ENCODE data around the gene NAPA. TPM values are rescaled to one million over a fixed set of nuclear protein-coding genes. Genes with fewer than 3 reads are reported as not detected.
"Not testable (repeated sequence)": the region's sequence is repeated elsewhere in the genome, so short reads cannot be mapped to it uniquely, and the experiment has no call there.

The NAPA gene
- polyA plus RNA-seq, 3 donors = 57.1 to 99.0 (median 78.1) TPM

DNA sequence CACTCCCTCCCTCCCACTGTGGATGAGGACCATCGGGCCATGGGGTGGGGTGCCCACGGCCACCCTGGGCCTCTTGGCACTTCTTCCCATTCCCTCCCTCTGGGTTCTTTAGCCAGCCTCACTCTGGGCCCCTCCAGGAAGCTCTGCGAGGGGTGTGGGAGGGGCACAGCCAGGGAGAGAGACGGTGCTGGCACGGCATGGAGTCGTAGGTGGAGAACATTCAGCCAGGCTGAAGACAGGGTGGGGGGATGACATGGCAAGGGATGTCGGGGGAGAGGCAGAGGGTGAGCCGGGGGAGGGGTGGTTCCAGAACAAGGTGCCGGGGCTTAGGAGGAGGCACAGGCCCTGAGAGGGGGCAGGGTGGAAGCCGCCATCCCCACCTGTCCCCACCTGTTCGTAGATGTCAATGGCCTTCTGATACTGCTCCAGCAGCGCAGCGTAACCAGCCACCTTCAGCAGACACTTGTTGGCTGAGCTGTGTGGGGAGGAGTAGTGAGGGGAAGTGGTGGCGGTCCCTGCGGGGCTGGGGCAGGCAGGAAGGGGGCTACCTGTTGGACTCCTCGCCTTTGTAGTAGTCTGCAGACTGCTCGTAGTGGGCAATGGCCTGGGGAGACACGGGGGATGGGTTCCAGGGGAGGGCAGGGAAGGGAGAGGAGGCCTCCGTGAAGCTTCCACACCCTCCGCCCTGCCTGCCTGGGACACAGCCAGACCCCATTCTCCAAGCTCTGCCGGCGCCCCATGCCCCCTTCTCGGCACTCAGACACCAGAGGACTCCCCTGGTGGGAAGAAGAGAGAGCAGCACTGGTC lies 22.1 kb downstream of the NAPA start:
- 64 to 78% (median 67%) methylated on average over 15 to 23 of the region's 23 CpGs for WGBS, 3 donors
- H3K27ac ChIP-seq (ENCODE audit: low read depth, low read length) = no peak overlapping the region

DNA sequence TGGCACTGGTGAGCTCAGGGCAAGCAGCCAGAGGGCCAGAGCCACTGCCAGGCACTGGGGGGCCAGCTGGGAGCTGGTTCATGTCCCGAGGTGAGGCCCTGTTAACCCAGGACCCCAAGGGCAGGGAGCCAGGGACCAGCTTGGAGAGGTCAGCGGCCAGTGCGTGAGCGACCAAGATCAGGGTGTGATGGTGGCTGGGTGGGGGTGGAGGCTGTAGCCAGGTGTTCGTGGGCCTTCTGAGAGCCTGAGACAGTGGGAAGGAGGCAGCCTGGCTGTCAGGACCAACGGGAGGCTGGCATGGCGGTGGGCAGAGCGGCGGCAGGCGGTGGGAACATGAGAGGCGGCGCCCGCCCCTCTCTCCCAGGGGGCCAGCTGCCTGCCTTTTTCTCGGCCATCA lies 22.7 kb downstream of the NAPA start:
- no peak overlapping the region for H3K27ac ChIP-seq (ENCODE audit: low read depth, low read length)
- 80 to 90% (median 88%) methylated on average over 6 to 14 of the region's 14 CpGs for WGBS, 3 donors

DNA sequence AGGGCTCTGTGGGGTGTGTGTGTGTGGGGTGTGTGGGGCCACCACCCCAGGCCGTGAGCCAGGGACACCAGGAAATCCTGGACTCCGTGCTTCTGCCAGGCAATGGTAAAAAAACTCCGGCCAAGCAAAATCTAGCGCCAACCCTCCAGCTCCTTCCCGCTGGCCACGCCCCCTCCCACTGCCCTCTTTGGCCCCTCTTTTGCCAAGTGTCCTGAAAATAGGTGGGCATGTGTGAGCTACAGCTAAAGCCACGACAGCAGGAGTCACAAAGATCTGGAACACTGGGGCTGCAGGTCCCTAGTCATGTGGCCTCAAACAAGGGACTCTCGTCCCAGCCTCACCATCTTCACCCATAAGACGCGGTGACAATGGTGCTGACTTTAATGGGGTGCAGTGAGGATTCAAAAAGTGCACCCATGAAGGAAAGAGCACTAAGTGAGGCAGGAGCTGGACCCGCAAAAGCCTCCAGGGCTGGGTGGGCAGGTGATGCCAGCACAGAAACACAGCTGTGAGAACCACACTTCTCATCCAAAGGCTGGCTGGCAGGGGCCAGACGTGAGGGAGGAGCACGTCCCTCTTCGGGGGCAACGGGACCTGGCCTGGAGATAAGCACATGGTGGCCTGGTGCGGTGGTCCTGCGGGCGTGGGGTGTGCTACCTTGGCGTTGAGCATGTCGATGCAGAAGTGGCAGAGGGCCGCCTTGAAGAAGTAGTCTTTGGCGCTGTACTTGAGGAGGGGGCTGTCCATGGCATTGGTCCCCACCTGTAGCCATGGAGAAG lies 23.3 kb downstream of the NAPA start:
- 84 to 87% (median 87%) methylated on average over 22 of the region's 22 CpGs for WGBS, 3 donors
- H3K27ac ChIP-seq (ENCODE audit: low read depth, low read length) = no peak overlapping the region

DNA sequence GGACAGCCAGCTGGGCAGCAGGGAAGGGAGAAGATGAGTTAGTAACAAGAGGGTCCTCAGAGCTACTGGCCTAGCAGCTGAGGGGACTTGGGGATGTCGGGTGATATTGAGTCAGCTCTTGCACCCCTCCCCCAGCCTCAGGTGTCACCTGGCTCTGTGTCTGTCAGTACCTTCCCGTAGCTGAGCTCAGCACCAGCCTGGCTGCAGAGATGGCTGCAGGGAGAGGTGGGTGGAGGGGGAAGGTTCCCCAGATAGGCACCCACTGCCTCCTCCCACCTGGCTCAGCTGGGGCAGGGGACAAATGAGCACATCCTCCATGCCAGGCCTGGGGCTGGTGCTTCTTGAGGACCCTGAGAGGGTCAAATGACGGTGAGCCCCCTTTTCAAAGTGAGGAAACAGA lies 24.0 kb downstream of the NAPA start:
- no peak overlapping the region for H3K27ac ChIP-seq (ENCODE audit: low read depth, low read length)
- 63 to 76% (median 67%) methylated on average over 3 of the region's 3 CpGs for WGBS, 3 donors

DNA sequence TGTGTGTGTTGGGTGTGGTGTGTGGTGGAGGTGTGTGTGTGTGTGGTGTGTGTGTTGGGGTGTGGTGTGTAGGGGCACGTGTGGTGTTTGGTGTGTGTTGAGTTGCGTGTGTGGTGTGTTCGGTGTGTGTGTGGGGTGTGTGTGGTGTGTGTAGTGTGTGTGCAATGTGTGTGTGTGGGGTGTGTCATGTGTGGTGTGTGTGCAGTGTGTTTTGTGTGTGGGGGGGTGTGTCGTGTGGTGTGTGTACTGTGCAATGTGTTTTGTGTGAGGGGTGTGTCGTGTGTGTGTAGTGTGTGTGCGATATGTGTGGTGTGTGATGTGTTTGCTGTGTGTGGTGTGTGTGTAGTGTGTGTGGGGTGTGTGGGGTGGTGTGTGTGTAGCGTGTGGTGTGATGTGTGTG lies 24.8 kb downstream of the NAPA start:
- WGBS, 3 donors = 85 to 90% (median 87%) methylated on average over 7 of the region's 7 CpGs

DNA sequence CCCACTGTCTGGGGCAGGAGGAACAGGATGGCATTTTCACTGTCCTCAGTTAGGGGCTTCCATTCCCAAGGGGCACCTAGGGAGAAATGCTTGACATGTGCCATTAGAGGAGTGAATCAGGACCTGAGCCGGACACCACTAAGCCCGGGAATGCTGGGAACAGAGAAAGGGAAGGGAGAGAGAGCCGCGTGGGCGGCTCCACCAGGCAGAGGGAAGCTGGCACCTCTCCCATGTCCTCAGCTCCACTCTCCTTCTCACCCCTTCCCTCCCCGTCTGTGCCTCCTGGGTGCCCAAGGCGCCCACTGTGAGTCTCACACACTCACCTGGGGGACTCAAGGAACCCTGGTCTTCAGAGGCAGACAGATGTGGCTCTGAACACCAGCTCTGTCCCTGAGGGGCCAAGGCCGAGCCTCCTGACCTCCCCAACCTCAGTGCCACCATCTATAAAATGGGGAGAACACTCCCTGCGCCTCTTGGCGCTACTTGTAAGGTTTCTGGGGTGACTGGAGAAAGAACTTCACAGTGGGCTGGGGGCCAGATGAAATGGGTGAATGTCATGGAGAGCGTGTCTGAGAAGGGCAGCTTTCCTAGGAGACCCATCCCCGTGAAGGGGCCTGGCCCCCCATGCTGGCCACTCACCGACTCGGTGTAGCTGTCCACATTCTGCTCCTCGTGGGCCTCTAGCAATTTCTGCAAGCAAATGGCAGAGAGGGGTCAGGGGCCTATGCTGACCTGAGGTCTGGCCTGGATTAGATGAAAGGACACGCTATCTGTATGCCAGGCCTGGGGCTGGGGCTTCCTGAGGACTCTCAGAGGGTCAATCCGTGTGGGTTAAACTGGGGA lies 25.6 kb downstream of the NAPA start:
- 85 to 92% (median 88%) methylated on average over 16 to 17 of the region's 17 CpGs for WGBS, 3 donors
- no peak overlapping the region for H3K27ac ChIP-seq (ENCODE audit: low read depth, low read length)

More for the DNA sequence above, 24.8 kb downstream of the NAPA start:
- no peak overlapping the region for H3K27ac ChIP-seq (ENCODE audit: low read depth, low read length)

DNA sequence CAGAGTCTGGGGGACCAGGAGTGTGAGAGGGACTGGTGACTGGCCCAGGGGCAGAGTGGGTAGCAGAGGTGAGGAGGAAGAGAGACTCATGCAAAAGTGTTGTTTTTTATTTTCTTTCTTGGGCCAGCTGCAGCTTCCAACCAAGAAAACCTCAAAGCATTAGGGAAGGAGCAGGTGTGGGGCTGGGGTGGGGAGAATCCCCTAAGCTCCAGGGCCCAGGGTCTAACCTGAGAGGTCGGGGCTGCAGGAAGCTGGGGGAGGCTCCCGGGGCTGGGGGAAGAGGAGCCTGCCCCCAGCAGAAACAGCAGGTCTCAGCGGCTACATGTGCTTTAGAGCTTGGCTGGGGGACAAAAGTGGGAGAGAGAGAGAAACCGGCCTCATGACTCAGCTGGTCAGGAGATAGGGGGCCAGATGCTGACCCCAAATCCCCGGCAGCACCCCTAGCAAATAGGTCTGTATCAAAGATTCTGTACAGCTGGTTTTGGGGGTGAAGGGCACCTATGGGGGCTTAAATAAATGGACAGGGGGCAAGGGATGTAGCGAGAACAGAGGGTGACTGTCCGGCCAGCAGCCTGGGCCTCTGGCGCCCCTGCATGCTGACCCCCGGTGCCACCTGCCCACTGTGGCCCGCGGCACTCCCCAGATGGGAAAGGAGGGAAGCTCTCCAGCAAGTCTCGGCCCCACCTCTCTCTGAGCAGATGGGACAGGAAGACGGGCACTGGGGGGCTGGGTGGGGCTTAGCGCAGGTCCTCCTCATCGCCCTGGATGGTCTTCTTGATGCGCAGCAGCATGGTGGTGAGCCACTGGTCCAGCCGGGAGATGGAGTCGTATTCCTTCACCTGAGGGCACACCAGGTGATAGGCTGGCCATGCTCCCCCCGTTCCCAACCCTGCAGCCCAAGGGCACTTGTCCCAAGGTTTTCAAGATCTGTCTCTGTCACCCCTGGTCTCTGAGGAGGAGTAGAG lies 27.0 kb downstream of the NAPA start:
- WGBS, 3 donors = 74 to 83% (median 77%) methylated on average over 15 to 19 of the region's 19 CpGs
- H3K27ac ChIP-seq (ENCODE audit: low read depth, low read length) = no peak overlapping the region

DNA sequence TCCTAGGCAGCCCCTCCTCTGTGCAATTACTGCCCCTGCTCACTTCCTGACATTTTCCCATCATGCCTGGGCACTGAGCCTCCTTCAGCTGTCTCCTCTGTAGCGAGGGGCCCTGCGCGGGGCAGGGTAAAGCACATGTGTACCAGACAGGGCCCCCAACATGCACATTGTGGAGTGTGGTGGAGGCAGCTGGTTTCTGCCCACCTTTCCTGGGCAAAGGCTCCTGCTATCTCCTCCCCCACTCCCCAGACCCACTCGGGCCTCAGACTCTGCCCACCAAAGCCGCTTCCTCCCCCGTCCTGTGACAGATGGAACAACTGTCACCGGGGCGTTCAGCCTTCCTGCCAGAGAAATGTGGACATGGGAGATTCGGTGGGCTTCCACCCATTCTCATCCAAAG lies 28.0 kb downstream of the NAPA start:
- 51 to 85% (median 52%) methylated on average over 9 of the region's 9 CpGs for WGBS, 3 donors
- no peak overlapping the region for H3K27ac ChIP-seq (ENCODE audit: low read depth, low read length)

DNA sequence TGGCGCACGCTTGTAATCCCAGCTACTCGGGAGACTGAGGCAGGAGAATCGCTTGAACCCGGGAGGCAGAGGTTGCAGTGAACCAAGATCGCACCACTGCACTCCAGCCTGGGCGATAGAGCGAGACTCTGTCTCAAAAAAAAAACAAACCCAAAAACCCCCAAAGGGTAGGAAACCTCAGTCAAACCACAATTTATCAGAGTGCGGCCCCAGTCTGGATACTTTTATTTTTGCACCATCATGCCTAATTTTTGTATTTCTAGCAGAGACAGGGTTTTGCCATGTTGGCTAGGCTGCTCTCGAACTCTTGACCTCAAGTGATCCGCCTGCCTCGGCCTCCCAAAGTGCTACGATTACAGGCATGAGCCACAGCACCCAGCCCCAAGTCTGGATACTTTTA lies 28.6 kb downstream of the NAPA start:
- H3K27ac ChIP-seq (ENCODE audit: low read depth, low read length) = not testable (repeated sequence)
- 80 to 92% (median 81%) methylated on average over 13 of the region's 13 CpGs for WGBS, 3 donors

DNA sequence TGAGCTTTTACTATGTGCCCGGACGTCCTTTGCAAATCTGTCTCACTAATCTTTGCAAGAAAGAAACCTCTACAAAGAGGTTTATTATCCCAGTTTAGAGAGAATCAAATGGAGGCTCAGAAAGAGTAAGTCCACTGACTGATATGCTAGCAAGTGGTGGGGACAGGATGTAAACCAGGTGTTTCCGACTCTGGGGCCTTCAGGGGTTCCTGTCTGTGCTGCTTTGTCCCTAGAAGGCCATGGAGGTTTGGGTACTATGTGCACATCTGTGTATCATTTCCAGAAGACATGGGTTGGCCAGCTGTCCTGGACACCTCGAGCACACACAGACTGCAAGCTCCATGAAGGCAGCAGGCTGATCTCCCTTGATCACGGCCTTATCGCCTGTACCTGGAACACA lies 29.7 kb downstream of the NAPA start:
- 74 to 86% (median 81%) methylated on average over 6 of the region's 6 CpGs for WGBS, 3 donors
- H3K27ac ChIP-seq (ENCODE audit: low read depth, low read length) = no peak overlapping the region

DNA sequence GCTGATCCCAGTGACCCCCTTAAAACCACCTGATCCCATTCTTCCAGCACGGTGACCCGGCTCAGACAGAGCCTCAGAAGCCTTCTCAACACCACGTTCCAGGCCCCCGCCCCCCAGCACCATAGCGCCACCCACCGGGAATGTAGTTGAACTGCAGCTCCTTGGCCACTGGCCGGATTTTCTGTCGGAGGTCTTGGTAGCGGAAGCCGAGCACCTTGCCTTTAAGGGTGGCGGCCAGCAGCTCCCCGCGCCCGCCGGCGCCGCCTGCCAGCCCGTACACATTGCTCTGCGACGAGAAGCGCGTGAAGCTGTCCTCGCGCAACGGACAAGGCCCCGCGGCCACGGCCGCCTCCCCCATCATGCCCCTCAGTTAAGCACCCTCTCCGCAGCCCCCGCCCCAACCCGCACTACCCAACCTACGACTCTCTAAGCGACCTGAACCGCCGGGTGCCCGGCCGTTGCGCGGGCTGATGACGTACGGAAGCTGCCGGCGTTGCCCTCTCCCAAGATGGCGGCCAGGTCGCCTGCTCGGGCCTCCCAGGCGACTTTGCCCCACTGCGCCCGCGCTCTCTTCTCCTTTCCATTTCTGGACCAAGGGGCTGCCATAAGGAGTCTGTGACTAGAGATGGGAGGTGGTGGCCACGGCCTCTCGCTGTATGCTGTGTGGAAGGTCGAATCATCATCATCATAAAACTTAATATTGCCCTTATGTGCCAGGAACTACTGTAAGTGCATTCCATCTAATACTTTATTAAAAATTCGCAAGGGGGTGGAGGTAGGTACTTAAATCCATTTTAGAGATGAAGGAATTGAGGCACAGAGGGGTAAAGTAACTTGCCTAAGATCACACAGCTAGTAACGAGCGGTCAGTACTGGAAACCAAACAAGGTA lies 30.8 kb downstream of the NAPA start, which contains the start of gene KPTN:
KPTN (minus strand) TSS at position 420 of the 891 bp plus-strand sequence; CDS start at position 361, 59 bp downstream.
- 1 to 3% (median 1%) methylated on average over 57 of the region's 57 CpGs for WGBS, 3 donors
- H3K27ac ChIP-seq (ENCODE audit: low read depth, low read length) = no peak within 1 kb of the TSS

DNA sequence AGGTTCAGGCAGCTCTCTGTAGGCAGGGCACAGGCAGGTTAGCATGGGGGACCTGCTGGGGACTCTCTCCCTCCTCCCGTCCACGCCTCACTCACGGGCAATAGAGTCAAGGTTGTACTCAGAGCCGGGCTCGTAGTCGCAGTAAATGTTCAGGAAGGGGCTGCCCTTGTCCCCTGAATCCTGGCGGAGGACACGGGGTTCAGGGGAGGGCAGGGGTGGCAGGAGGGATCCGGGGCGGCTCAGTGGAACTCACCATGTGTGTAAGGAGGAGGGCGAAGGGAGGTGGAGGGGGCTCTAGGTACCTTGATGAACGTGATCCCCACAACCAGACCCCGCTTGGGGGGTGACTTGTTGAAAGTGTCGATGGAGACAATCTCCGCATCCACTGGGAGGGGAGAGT lies 31.7 kb downstream of the NAPA start:
- H3K27ac ChIP-seq (ENCODE audit: low read depth, low read length) = no peak overlapping the region
- 79 to 91% (median 91%) methylated on average over 15 of the region's 15 CpGs for WGBS, 3 donors

DNA sequence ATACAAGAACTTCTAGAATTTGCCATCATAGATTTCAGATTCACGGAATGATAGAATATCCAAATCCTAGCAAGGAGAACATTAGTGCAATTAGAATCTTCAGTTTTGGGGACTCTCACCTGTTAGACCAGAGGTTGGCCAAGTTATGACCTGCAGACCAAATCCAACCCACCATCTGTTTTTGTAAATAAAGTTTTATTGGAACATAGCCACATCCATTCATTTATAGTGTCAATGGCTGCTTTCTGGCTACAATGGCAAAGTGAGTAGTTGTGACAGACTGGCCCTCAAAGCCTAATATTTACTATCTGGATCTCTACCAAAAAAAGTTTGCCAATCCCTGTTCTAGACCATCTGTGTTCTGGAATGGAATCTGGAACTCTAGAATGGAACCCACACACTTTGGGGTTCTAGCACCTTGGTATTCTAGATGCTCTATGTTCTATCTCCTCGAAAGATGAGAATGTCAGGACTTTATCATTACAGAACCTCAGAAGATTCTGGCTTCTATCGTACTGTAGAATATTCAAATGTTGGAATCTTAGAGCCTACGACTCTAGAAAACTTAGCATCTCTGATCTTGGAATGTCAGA lies 33.3 kb downstream of the NAPA start:
- WGBS, 3 donors = 95 to 97% (median 96%) methylated on average over 4 of the region's 4 CpGs
- no peak overlapping the region for H3K27ac ChIP-seq (ENCODE audit: low read depth, low read length)

DNA sequence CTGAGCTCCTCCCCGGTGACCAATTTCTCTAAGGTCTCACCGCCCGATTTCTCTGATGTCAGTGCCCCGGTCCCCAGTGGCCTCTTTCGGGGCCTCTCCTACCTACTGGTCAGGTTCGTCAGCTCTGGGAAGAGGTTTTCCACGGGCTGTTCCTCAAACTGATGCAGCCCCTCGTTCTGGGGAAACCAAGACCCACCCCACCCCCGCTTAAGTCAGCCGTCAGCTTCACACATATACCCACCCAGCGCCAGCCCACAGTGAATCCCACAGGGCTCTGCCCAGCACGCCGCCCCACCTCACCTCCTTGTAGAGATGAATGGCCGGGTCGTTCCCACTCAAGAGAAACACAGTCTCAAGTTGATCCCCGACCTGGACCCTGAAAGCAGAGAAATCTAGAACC lies 34.2 kb downstream of the NAPA start:
- WGBS, 3 donors = 78 to 91% (median 90%) methylated on average over 16 of the region's 16 CpGs
- no peak overlapping the region for H3K27ac ChIP-seq (ENCODE audit: low read depth, low read length)

DNA sequence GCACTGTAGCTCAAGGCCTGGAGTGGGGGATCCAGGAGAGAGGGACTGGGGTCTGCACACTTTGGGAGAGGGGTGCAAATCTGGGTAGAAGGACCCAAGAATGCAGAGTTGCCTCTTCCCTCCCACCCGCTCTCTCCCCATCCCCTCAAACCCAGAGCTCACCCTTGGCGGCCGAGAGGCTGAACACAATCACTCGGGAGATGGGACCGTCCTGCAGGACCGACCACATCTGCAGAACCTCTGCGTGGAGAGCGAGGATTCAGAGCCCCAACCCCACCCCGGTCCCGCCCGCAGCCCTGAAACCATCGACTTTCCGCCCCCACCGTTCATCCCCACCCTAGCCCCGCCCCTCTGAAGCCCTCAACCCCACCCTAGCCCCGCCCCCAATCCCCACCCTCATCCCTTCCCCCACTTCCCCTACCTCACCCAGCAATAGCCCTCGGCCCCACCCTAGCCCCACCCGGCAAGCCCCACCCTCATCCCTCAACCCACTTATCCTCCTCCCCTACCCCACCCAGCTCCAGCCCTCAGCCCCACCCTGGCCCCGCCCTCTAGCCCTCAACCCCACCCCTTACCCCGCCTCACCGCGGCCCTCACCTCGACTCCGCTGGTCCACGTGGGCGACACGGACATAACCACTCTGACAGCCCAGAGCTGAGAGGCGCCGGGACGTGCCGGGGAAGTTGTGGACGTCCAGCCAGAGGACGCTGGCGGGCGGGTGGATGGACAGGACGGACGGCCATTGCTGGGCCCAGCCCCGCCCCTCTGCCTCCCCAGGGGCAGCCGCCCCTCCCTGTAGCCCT lies 35.0 kb downstream of the NAPA start:
- no peak overlapping the region for H3K27ac ChIP-seq (ENCODE audit: low read depth, low read length)
- WGBS, 3 donors = 21 to 29% (median 25%) methylated on average over 33 to 39 of the region's 39 CpGs

All from adipose tissue (tissue), 3 donors.